GM18505 (cell line): ENCODE data around the gene OPCML.

Experiments used
- ATAC-seq: cut with Tn5 transposase; IDR thresholded peaks from one replicate; pipeline ENCODE4 v1.9.1; 2021; ENCODE audit not compliant: unreplicated experiment
- POLR2A ChIP-seq: IDR thresholded peaks from 4 replicates; pipeline ENCODE4 v1.6.1; 2011; ENCODE audit warnings: borderline replicate concordance; ENCODE audit not compliant: insufficient read depth, insufficient read length; ENCODE audit errors: extremely low read depth

Gene OPCML

DNA sequence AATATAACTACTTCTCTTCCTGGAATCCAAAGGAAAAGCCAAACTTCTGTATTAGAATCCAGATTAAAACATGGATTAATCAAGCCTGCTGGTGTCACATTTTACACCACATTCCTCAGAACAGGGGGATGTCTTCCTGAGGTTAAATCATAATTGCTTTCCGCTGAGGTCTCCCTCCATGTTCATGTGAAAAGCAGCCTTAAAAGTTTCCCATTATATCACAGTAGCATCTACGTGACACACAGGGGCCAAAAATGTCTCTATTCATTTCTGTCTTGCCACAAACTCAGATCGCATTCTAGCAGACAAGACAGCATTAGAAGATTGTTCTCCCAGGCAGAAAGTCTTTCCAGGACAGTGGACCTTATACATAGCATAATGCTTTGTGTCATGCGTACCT, 788.7 kb downstream of the OPCML start:
- no peak for TF ChIP-seq POLR2A
- ATAC-seq: no peak

DNA sequence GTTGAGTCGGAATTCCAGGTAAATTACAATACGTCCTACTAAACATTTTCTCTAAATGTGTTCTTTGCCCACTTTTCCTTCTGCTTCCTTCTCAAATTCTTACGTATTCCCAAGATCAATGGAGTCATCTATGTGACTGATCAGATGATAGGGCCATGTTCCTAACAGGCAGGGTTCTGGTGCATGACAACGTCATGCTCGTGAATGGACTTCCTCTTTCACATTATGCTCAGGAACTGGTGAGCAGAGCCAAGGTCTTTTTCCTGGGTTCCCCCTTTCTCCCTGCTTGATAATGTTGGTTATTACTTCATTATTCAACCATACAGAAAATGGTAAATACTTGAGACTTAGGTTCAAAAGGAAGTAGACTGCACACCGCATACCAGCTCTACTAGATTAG, 789.4 kb downstream of the OPCML start:
- ATAC-seq: no peak
- no peak for TF ChIP-seq POLR2A

DNA sequence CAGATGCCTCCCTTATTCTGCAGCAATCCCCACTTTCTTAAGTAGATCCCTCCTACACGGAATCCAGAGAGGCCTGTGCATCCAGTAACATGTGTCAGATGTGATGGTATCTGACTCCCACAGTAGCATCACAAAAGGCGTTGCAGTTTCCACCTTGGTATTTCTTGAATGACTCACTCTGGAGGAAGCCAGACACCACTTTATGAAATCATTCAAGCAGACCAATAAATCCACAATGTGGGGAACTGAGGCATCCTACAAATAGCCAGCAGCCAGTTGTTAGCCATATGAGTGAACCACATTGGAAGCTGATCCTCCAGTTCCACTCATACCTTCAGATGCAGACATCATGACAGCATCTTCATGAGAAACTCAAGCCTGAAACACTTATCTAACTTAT, 798.1 kb downstream of the OPCML start:
- no peak for ATAC-seq
- no peak for TF ChIP-seq POLR2A

DNA sequence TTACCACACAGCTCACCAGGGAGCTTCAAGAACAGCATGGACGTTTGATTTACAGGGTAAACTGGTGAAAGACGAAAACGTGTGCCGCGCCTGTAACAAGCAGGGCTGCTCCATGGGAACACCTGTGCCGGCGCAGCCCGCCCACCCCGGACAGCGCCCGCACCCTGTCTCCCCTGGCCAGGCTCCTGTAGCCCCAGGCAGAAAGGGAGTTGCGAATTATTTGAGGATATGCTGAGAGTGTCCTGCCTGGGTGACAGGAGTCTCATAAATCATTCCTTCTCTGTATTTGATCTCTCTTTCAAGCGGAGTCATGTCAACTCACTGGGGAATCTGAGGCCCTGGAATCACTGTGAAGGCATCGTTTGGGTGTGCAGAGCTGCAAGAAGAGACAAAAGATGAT, 804.3 kb downstream of the OPCML start:
- no peak for TF ChIP-seq POLR2A
- no peak for ATAC-seq

DNA sequence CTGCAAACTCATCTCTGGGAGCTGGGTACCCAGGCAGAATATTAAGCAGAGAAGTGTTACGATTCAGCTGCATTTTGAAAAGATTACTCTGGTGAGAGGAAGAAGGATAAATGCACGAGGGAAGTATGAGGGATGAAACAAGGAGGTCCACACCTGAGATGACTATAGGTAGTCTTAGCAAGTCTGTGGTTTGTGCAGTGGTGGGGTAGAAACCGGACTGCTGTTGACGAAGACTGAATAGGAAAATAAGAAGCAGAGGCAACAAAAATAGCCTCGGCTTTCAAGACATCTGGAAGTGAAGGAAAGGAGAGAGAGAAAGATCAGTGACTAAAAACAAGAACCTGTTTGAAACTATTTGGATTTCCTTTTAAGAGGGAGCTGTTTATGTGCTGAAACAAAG, 810.8 kb downstream of the OPCML start:
- ATAC-seq: no peak
- TF ChIP-seq POLR2A: no peak

DNA sequence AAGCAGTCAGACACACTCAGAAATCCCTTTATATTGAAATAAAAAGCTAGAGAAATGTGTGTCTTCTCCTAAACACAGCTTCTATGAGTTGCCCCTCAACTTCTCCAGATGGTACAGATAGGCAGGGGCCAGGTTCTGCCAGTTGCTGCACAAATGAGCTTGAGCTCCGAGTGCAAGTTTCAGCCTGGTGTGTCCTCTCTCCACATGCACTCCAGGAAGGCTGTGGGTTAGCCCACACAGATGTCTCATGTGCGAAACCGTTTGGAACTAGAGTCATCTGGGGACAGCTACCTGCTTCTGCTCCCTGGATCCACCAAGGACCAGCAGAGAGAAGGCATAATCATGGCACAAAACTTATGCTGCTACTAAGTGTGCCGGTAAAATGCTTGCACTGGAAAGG, 812.6 kb downstream of the OPCML start:
- TF ChIP-seq POLR2A: no peak
- no peak for ATAC-seq

DNA sequence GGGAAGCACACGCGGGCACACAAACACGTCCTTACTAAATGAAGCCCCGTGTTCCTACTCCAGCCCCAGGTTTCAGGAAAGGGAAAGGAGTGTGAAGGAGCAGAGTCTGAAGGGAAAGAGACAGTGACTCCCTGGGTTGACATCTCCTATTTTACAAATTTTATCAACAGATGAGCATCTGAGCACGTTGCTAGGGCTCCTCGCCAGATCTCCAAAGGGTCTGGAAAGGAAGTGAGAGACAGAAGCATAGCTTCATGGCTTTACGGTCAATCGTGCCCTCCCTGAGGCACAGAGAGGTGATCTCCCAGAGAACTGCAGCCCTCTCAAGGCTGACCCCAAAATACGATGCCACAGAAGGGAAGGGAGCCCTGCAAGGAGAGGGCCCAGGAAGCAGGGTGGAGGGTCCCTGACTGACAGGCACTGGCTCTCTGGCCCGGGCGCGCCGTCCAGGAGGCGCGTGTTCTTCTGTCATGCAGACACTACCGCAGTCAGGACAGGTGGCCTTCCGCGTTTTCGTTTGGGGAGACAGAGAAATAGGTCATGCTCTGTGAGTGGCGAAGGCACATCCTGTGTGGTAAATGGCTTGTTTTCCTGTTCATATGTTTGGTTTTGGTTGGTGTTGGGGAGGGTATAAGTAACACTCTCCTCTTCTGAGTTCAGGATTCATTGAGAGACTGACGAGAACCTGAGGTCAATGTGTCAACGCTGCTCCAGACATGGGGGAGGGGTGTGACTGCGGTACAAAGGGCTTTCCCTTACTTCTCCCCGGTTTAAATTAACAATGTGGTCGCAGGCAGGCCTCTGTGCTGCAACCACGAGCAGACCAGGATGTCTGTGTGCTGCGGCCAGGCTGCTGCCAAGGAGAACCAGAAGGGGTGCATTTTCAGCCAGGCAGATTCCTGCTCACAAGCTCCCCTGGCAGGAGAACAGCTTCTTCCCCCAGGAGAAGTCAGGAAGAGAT, 813.3 kb downstream of the OPCML start:
- no peak for ATAC-seq
- no peak for TF ChIP-seq POLR2A

DNA sequence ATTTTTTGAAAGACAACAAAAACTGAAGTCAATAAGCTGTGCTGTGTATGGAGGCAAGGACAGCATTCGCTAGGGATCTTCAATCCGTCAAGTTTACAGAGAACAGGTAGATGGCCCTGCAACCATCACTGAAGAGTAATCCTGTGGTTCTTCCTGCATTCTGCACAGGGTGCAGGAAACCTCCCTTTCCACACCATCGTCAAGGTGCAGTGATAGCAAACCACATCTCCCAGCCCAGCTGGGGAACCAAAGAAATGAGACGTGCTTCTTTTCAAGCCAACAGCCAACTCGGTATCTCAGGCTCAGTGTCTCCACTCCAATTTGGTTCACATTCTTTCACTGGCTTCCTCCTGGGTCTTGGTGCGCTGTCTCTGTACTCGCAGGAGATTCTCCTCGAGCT, 814.5 kb downstream of the OPCML start:
- ATAC-seq: no peak
- no peak for TF ChIP-seq POLR2A

DNA sequence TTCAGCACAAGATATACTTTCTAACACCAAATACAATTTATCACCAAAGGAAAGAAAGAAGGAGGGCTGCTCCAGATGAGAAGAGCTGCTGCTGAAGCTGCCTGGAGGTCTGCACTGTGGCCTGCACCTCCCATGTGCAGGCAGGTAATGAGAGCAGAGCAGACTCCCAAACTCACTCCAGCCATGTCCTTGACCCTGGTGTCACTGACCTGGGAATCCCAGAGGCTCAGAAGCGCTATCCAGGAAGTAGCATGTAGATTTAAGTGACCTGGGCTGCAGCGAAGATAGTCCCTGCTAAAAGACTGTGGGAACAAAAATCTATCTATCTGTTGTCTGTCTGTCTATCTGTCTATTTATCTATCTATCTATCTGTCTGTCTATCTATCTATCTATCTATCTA, 816.3 kb downstream of the OPCML start:
- TF ChIP-seq POLR2A: no peak
- no peak for ATAC-seq

DNA sequence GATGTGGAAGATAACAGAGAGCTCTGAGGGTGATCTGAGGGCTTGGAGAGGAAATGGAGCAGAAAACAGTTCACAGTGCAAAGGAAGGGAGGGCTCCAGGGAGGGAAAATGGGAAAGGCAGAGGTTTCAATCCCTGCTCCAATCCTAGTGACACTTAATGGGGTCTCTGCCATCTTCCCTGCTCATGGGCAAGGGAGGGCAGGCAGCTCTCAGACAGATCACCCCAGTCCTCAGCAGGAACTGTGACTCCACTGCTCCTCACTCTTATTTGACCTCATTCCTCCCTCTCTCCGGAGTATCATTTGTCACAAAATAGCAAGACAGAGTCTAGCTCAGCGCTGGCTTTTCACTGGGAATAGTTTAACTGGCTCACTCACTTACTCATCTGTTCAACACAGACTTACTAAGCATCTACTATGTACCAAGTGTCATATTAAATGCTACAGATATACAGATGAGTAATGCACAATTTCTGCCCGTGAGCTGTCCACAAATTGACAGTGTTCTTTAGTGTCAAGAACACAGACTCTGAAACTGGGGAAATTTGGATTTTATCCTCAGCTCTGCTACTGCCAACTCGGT, 817.4 kb downstream of the OPCML start:
- ATAC-seq: no peak
- TF ChIP-seq POLR2A: no peak

DNA sequence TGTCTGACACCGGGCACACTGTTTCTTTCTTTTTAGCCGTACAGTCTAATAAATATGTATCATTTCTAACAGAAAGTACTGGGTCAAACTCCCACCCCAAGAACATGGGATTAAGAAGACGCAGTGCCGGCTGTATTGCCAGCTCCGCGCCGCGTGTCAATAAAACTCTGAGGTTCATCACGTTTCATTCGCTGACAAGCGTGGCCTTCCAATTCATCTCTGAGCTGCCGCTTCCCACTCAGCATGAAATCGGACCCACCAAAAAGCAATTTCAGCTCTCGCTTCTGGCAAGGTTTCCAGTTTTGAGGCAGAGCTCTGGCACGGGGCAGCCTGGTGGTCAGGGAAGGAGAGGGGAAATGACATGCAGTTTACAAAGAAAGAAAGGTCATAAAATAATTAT, 819.8 kb downstream of the OPCML start:
- no peak for TF ChIP-seq POLR2A
- ATAC-seq: no peak

DNA sequence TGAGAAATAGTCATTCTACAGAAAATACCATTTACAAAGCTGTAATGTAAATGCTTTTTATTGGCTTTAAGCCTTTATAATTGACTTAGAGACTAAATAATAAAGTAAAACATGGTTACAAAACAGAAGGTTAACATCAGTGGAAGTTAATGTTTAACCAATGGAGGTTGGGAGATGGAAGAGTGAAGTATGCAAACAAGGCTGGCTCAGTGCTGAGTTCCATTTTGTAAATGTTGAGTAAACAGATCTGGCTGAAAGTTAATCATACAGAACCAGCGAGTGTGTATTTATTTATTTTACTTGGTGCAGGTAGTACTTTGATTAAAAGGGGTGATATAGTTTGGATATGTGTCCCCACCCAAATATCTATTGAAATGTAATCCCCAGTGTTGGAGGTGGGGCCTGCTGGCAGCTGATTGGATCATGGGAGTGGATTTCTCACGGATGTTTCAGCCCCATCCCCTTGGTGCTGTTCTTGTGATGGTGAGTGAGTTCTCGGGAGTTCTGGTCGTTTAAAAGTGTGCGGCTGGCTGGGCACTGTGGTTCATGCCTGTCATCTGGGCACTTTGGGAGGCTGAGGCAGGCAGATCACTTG, 827.4 kb downstream of the OPCML start:
- no peak for TF ChIP-seq POLR2A
- ATAC-seq: no peak

DNA sequence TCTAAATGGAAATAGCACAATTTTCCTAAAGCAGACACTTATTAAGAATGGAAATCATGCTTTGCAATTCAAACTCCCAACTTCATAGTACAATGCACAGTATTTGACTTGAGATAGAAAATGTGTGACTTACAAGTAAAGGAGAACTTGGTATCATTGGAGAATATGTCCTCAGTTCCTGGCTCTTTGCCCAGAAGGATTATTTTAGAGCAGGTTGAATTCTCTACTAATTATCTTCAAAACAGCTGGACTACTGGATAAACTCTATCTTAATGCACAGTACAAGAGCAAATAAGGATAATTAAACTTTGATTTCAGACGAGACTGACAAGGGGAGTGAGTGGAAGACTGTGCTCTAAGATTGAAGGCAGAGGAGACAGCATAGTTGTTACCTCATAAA, 839.4 kb downstream of the OPCML start:
- no peak for TF ChIP-seq POLR2A
- ATAC-seq: no peak
